Liver (tissue), 3 donors: Measurements from ENCODE around the gene WDR77.

Source experiments
- CTCF ChIP-seq: fragments of 150-350 bp; IDR thresholded peaks from 2 replicates; pipeline ENCODE4 v1.5.1; 2017; ENCODE audit warnings: improper control_type of control experiment, low read depth, low read length; ENCODE audit not compliant: missing input control
- EGR1 ChIP-seq, 2 donors: IDR thresholded peaks; 2 replicates each; pipeline ENCODE4 v1.6.1; 2016 to 2018; ENCODE audit warnings: antibody characterized with exemption in 2 of 2, low read depth in 2 of 2
- HNF4G ChIP-seq: IDR thresholded peaks from 2 replicates; pipeline ENCODE4 v1.6.1; 2016; ENCODE audit warnings: antibody characterized with exemption
- REST ChIP-seq: IDR thresholded peaks from 2 replicates; pipeline ENCODE4 v1.6.1; 2016; ENCODE audit warnings: antibody characterized with exemption, mild to moderate bottlenecking
- SP1 ChIP-seq: IDR thresholded peaks from 2 replicates; pipeline ENCODE4 v1.6.1; 2018; ENCODE audit warnings: antibody characterized with exemption, mild to moderate bottlenecking
- donor health status: healthy.
- donor health status: healthy.

GRCh38 chr1:111412839-111413238, 36.2 kb downstream of the WDR77 start:
- TF ChIP-seq HNF4G (no peak), EGR1 (IDR thresholded peaks at IDR 0.05; ENCODE audit: low read depth in 2 of 2) (no peak), CTCF (no peak), SP1 (no peak), REST (no peak)
